Erythroblast (primary cell): ENCODE measurements around the gene FABP1.

ENCODE experiments used
- DNase-seq, 2 experiments: peaks; one replicate each; lab custom pipeline; 2025; lab: John Stamatoyannopoulos, UW
- GATA1 ChIP-seq: IDR thresholded peaks from 2 replicates; pipeline ENCODE4 v1.6.1; 2011; ENCODE audit warnings: low read depth, mild to moderate bottlenecking, control low read depth, low read length, moderate library complexity
- POLR2A ChIP-seq: IDR thresholded peaks from 2 replicates; pipeline ENCODE4 v1.6.1; 2011; ENCODE audit warnings: mild to moderate bottlenecking, low read length

FABP1 gene

DNA sequence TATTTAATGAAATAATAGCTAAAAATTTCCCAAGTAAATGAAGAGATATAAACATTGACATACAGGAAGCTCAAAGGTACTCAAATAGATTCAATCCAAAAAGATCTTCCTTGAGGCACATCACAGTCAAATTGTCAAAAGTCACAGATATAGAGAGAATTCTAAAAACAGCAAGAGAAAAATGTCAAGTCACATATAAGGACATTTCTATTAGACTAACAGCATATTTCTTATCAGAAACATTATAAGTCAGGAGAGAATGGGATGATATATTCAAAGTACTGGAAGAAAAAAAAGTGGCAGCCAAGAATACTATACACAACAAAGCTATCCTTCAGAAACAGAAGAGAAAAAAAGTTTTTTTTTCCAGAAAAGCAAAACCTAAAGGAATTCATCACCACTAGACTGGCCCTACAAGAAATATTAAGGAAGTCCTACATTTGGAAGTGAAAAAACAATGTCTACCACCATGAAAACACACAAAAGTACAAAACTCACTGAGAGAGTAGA, 21.1 kb upstream of the FABP1 start:
- no peak for DNase-seq
- TF ChIP-seq POLR2A = no peak
- no peak for TF ChIP-seq GATA1

DNA sequence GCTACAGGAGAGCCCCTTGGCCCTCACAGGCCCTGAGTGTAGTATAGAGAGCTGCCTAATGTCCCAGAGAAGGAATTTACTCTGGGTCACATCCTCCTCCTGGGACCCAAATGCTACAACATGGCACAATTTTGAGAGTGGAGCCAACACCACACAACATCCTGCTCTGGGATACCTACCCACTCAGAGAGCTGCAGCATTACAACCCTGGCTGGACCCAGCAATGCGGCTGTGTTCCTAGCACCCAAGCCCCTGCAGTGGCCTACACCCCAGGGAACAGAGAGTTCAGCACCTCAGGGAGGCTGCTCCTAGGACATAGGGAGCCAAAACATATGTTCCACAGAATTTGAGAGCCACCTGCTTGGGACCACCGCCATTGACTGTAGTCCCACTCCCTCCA, 19.3 kb upstream of the FABP1 start:
- no peak for DNase-seq
- TF ChIP-seq GATA1 = no peak
- no peak for TF ChIP-seq POLR2A

DNA sequence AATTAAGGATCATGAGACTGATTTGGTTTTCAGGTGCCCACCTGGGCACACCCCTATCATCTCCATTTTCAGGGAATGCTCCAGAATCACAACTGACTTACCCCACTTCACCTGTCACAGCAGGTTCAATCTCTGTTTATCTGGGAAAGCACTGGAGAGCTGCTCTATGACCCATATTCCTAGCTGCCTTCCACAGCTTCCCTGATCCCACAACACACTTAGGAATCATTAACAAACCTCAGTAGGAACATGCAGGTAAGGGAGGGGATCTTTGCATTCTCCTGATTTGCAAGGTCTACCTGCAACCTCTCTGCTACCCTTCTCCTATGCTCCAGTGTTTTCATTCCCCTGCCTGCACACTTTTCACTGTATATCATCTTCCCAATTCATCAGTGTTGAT, 18.7 kb upstream of the FABP1 start:
- TF ChIP-seq POLR2A (no peak), GATA1 (no peak)
- no peak for DNase-seq

- DNase-seq = no peak
- no peak for TF ChIP-seq POLR2A
- no peak for TF ChIP-seq GATA1
Measured at GRCh38 chr2:88144914-88145497, 17.1 kb upstream of the FABP1 start.

DNA sequence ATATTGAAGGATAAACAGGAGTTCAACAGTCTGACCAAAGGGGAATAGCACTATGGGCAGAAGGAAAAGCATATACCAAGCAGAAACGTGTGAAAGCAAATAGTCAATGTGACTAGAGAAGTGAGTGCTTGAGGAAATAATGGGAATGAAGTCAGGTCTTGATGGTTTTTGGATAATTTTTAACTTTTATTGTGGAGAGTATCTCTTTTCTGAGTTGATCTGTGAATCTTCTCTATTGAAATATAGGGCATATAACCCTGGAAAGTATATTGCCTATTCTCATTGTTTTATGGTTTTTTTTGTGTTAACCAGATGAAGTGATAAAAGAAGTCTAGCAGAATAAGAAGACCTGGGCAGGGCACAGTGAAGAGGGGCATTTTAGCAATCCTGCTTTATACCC, 16.4 kb upstream of the FABP1 start:
- TF ChIP-seq POLR2A (no peak), GATA1 (no peak)

DNA sequence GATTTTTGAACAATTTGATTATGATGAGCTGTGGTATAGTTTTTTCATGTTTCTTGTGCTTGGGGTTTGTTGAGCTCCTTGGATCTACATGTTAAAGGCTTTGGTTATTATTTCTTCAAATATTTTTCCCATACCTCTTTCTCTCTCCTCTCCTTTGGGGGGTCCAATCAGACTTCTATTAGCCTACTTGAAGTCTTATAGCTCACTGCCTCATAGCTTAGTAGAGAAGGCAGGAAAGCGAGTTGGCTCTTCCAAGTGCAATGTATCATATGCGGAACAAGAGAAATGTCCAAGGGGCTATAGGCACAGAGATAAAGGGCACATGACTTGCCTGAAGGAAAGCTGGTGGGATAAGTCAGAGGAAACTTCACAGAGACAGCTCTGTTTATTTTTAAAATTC, 14.1 kb upstream of the FABP1 start:
- TF ChIP-seq GATA1 = no peak
- TF ChIP-seq POLR2A = no peak
- DNase-seq = no peak

More for the DNA sequence above, 16.4 kb upstream of the FABP1 start:
- DNase-seq = no peak

DNA sequence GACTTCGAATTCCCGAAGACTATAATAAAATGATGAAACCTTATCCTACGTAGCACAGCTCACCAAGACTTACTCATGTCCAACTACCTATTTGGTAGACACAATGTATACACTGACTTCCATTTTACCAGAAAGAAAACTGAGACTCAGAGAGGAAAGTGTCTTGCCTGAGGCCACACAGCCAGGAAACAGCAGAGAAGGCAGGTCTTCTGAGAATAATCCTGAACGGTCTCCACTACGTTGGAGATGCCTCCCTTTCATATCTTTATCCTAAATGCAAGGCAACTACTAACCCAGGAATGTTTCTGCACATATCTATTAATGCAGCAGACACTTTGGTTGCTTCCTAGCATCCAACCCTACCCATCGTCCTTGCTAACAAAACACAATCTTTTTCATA, 11.9 kb upstream of the FABP1 start:
- no peak for TF ChIP-seq GATA1
- no peak for TF ChIP-seq POLR2A
- no peak for DNase-seq

DNA sequence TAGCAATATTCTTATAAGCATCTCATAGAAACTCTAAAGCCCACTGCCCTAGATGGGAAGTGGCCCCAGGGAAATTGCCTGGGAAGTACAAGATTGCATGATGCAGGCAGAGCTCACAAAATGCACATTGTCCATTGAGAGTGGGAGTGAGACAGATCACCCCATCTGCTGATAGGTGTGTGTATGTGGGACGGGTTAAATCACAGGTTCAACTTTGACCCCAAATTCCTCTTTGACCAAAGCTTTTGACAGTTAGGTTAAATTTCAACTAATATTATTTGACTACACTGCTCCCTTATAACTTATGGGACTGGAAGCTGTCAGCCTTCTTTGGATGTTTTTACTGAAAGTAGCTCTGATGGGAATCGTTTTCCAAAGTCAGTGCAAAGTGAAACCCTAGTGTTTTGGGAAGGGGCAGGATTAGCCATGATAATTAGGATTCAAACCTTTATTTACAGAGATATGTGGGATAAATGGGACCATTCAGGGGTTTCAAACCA, 11.4 kb upstream of the FABP1 start:
- no peak for DNase-seq
- TF ChIP-seq POLR2A (no peak), GATA1 (no peak)

GRCh38 chr2:88137833-88138232, 10.0 kb upstream of the FABP1 start:
- TF ChIP-seq GATA1 = no peak
- DNase-seq = no peak

GRCh38 chr2:88136817-88137216, 9.0 kb upstream of the FABP1 start:
- TF ChIP-seq GATA1 (no peak), POLR2A (no peak)
- no peak for DNase-seq

- DNase-seq = no peak
- TF ChIP-seq POLR2A = no peak
- no peak for TF ChIP-seq GATA1
Measured at GRCh38 chr2:88133875-88134274, 6.0 kb upstream of the FABP1 start.

DNA sequence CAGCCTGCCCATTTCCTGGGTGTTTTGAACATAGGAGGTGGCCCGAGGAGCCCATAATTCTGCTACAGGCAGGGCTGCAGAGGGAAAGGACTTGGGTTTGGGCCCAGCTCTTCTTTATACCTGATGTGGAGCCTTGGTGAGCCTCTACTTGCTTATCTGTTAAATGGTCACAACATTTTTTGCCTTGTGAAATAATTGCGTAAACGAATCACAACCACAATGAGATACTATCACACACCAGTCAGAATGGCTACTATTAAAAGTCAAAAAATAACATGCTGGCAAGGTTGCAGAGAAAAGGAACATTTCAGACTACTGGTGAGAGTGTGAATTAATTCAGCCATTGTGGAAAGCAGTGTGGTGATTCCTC, 4.1 kb upstream of the FABP1 start:
- TF ChIP-seq POLR2A (no peak), GATA1 (no peak)

GRCh38 chr2:88131201-88131998, 3.5 kb upstream of the FABP1 start:
- no peak for TF ChIP-seq POLR2A
- no peak for TF ChIP-seq GATA1
- DNase-seq = no peak

More for the DNA sequence above, 4.1 kb upstream of the FABP1 start:
- DNase-seq = no peak

DNA sequence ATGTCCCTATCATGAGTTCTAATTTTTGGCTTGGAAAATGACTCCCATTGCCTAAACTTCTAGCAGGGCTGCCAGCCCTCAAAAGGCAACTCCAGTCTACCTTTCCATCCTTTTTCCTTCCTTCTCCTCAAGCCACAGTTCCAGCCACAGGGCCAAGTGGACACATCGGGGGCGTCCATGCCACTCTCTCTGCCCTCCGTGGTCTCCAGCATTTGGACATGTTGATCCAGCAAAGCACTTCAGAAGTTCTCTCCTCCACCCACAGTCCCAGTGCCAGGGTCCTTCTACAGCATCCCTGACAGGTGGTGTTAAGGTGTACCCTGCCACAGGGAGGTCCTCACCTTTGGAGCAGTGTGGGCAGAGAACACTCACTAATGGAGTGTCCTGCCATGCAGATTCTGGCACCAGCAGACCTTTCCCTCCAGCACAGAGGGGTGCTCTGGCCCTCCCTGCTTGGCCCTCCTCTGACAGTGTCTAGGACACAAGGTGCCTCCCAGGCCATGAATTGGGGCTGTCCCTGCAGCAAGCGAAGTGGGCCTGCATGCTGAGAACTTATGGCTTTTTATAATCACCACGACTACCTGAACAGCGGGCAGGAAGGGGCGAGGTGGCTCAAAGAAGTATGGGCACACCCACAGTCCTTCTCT, 1.6 kb upstream of the FABP1 start:
- TF ChIP-seq GATA1 (no peak), POLR2A (no peak)
- DNase-seq = no peak
